ENCODE measurements around the gene TMEM54. TPM values are rescaled to one million over a fixed set of nuclear protein-coding genes. Genes with fewer than 3 reads are reported as not detected.

TMEM54 gene
- total RNA-seq, 4 donors from 2014 or later, result 330 to 1,204 (median 846) TPM

- in situ Hi-C loops (cut with MboI; ENCODE audit: low pct_ligation_motif_present in 1 of 4, low pct_unique_long_range_greater_than_20kb in 1 of 4, low sequenced_read_pairs in 3 of 4), result no loop called here
Observed at GRCh38 chr1:32890516-32891240, 10.5 kb downstream of the TMEM54 start.

GRCh38 chr1:32889731-32890278 is 11.4 kb downstream of the TMEM54 start:
- H3K27ac ChIP-seq, result no peak overlapping the region
- H3K4me3 ChIP-seq, result no peak overlapping the region
- DNase-seq, result no peak
- H3K9me3 ChIP-seq, result no peaks in the 10 kb centered on the region
- H3K36me3 ChIP-seq, result no peaks in the 10 kb centered on the region
- intact Hi-C loops (cut with DNase I; ENCODE audit: low total_unique reads), result no loop called here
- H3K27me3 ChIP-seq, result peaks cover 72% of the 10 kb centered on the region
- TF ChIP-seq POLR2AphosphoS5 (IDR thresholded peaks at IDR 0.05), result no peak
- TF ChIP-seq POLR2A (IDR thresholded peaks at IDR 0.05), result no peak
- TF ChIP-seq, protein P1, sequence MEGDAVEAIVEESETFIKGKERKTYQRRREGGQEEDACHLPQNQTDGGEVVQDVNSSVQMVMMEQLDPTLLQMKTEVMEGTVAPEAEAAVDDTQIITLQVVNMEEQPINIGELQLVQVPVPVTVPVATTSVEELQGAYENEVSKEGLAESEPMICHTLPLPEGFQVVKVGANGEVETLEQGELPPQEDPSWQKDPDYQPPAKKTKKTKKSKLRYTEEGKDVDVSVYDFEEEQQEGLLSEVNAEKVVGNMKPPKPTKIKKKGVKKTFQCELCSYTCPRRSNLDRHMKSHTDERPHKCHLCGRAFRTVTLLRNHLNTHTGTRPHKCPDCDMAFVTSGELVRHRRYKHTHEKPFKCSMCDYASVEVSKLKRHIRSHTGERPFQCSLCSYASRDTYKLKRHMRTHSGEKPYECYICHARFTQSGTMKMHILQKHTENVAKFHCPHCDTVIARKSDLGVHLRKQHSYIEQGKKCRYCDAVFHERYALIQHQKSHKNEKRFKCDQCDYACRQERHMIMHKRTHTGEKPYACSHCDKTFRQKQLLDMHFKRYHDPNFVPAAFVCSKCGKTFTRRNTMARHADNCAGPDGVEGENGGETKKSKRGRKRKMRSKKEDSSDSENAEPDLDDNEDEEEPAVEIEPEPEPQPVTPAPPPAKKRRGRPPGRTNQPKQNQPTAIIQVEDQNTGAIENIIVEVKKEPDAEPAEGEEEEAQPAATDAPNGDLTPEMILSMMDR (IDR thresholded peaks at IDR 0.05), result no peak
- TF ChIP-seq EP300 (IDR thresholded peaks at IDR 0.05; ENCODE audit: low read depth), result no peak
- peaks cover 5 to 34% (median 21%) of the 10 kb centered on the region in 4 donors for H3K4me1 ChIP-seq
- in situ Hi-C loops (cut with MboI; ENCODE audit: low pct_ligation_motif_present in 1 of 4, low pct_unique_long_range_greater_than_20kb in 1 of 4, low sequenced_read_pairs in 3 of 4), result no loop called here
- 79 to 88% methylated on average over 2 to 3 of the region's 3 CpGs for WGBS, 2 donors (ENCODE audit: low coverage in 1 of 2)

More at GRCh38 chr1:32890516-32891240, 10.5 kb downstream of the TMEM54 start:
- Histone ChIP-seq H3K4me3 (no peak overlapping the region), H3K4me1 (peaks cover 5 to 34% (median 21%) of the 10 kb centered on the region in 4 donors), H3K27me3 (peaks cover 64% of the 10 kb centered on the region), H3K36me3 (no peaks in the 10 kb centered on the region), H3K27ac (no peak overlapping the region), H3K9me3 (no peaks in the 10 kb centered on the region)
- TF ChIP-seq EP300 (IDR thresholded peaks at IDR 0.05; ENCODE audit: low read depth) (no peak), POLR2A (IDR thresholded peaks at IDR 0.05) (no peak), POLR2AphosphoS5 (IDR thresholded peaks at IDR 0.05) (no peak)
- TF ChIP-seq, protein P1 (IDR thresholded peaks at IDR 0.05), result no peak
- DNase-seq, result no peak
- 66 to 85% methylated on average over 2 to 7 of the region's 7 CpGs for WGBS, 2 donors (ENCODE audit: low coverage in 1 of 2)
- intact Hi-C loops (cut with DNase I; ENCODE audit: low total_unique reads), result no loop called here

GRCh38 chr1:32888677-32889420 is 12.3 kb downstream of the TMEM54 start:
- H3K27ac ChIP-seq, result no peak overlapping the region
- no peak for TF ChIP-seq POLR2A (IDR thresholded peaks at IDR 0.05)
- TF ChIP-seq EP300 (IDR thresholded peaks at IDR 0.05; ENCODE audit: low read depth), result no peak
- TF ChIP-seq POLR2AphosphoS5 (IDR thresholded peaks at IDR 0.05), result no peak
- TF ChIP-seq, protein P1 (IDR thresholded peaks at IDR 0.05), result no peak
- H3K4me3 ChIP-seq, result no peak overlapping the region
- in situ Hi-C loops (cut with MboI; ENCODE audit: low pct_ligation_motif_present in 1 of 4, low pct_unique_long_range_greater_than_20kb in 1 of 4, low sequenced_read_pairs in 3 of 4), result no loop called here
- H3K36me3 ChIP-seq, result no peaks in the 10 kb centered on the region
- H3K27me3 ChIP-seq, result peaks cover 79% of the 10 kb centered on the region
- WGBS, 2 donors (ENCODE audit: low coverage in 1 of 2), result 88 to 92% methylated on average over 2 to 24 of the region's 24 CpGs
- no peaks in the 10 kb centered on the region for H3K9me3 ChIP-seq
- DNase-seq, result no peak
- peaks cover 4 to 27% (median 18%) of the 10 kb centered on the region in 4 donors for H3K4me1 ChIP-seq
- intact Hi-C loops (cut with DNase I; ENCODE audit: low total_unique reads), result no loop called here

DNA sequence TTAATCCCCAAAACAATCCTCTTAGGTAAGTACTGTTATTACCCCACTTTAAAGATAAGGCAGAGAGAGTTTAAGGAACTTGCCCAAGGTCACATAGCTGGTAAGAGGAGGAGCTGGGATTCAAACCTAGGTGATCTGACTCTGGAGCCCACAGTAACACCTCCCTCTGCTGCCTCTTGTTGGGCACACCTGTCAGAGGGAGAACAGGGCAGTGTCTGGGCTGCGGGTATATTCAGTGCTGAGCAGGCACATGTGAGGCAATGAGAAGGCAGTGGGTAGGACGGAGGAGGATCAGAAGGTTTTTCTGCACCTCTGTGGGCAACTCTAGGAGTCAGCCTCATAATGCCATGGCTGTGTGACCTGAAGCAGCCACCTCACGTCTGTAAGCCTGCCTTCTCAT is 13.1 kb downstream of the TMEM54 start:
- Histone ChIP-seq H3K4me3 (no peak overlapping the region), H3K9me3 (no peaks in the 10 kb centered on the region), H3K27ac (no peak overlapping the region), H3K27me3 (peaks cover 78% of the 10 kb centered on the region), H3K4me1 (peaks cover 0 to 20% (median 11%) of the 10 kb centered on the region in 4 donors), H3K36me3 (no peaks in the 10 kb centered on the region)
- no peak for TF ChIP-seq POLR2AphosphoS5 (IDR thresholded peaks at IDR 0.05)
- no peak for TF ChIP-seq EP300 (IDR thresholded peaks at IDR 0.05; ENCODE audit: low read depth)
- TF ChIP-seq, protein P1 (IDR thresholded peaks at IDR 0.05), result no peak
- no peak for TF ChIP-seq POLR2A (IDR thresholded peaks at IDR 0.05)
- intact Hi-C loops (cut with DNase I; ENCODE audit: low total_unique reads), result no loop called here
- no peak for DNase-seq
- in situ Hi-C loops (cut with MboI; ENCODE audit: low pct_ligation_motif_present in 1 of 4, low pct_unique_long_range_greater_than_20kb in 1 of 4, low sequenced_read_pairs in 3 of 4), result no loop called here
- WGBS, 2 donors (ENCODE audit: low coverage in 1 of 2), result 76% methylated on average over 3 of the region's 3 CpGs; no CpG with 5 or more reads in 1 of the 2 donors

Data from transverse colon (tissue), 4 donors.